Measurements from ENCODE around the gene ARID4A. TPM values are rescaled to one million over a fixed set of nuclear protein-coding genes. Genes with fewer than 3 reads are reported as not detected.

ARID4A gene
- total and polyA plus RNA-seq, 10 of the 15 experiments (the other 5 are each of a cell fraction or from before 2014, with no cell fraction given), result 5.2 to 18.9 (median 12.5) TPM

DNA sequence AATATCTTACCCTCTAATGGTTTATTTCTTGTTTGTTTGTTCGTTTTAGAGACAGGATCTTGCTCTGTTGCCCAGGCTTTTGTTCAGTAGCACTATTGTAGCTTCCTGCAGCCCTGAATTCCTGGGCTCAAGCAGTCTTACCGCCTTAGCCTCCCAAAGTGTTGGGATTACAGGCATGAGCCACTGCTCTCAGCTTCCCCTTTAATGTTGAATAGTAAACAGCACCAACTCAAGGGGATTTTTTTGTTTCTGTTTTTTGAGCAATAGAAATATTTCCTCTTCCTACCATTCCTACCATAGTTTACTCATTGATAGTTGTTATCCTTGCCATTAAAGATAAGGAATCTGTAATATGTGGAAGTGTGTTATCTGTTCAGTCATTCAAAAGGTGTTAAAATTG is 10.7 kb downstream of the ARID4A start:
- FAIRE-seq (no peak), ATAC-seq (no peak), DNase-seq (ENCODE audit: low read depth, low spot score) (no peak)
- TF ChIP-seq FOS (IDR thresholded peaks at IDR 0.05; ENCODE audit: borderline replicate concordance, extremely low read depth, insufficient read length) (no peak), CBX3 (IDR thresholded peaks at IDR 0.05; ENCODE audit: borderline replicate concordance, low read depth) (no peak), CREB1 (IDR thresholded peaks at IDR 0.05; ENCODE audit: low read depth) (no peak), HDGF (IDR thresholded peaks at IDR 0.05) (no peak)
- TF ChIP-seq, protein P1, sequence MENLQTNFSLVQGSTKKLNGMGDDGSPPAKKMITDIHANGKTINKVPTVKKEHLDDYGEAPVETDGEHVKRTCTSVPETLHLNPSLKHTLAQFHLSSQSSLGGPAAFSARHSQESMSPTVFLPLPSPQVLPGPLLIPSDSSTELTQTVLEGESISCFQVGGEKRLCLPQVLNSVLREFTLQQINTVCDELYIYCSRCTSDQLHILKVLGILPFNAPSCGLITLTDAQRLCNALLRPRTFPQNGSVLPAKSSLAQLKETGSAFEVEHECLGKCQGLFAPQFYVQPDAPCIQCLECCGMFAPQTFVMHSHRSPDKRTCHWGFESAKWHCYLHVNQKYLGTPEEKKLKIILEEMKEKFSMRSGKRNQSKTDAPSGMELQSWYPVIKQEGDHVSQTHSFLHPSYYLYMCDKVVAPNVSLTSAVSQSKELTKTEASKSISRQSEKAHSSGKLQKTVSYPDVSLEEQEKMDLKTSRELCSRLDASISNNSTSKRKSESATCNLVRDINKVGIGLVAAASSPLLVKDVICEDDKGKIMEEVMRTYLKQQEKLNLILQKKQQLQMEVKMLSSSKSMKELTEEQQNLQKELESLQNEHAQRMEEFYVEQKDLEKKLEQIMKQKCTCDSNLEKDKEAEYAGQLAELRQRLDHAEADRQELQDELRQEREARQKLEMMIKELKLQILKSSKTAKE (IDR thresholded peaks at IDR 0.05; ENCODE audit: low read depth, poor library complexity, severe bottlenecking), result no peak
- TF ChIP-seq, protein P2, sequence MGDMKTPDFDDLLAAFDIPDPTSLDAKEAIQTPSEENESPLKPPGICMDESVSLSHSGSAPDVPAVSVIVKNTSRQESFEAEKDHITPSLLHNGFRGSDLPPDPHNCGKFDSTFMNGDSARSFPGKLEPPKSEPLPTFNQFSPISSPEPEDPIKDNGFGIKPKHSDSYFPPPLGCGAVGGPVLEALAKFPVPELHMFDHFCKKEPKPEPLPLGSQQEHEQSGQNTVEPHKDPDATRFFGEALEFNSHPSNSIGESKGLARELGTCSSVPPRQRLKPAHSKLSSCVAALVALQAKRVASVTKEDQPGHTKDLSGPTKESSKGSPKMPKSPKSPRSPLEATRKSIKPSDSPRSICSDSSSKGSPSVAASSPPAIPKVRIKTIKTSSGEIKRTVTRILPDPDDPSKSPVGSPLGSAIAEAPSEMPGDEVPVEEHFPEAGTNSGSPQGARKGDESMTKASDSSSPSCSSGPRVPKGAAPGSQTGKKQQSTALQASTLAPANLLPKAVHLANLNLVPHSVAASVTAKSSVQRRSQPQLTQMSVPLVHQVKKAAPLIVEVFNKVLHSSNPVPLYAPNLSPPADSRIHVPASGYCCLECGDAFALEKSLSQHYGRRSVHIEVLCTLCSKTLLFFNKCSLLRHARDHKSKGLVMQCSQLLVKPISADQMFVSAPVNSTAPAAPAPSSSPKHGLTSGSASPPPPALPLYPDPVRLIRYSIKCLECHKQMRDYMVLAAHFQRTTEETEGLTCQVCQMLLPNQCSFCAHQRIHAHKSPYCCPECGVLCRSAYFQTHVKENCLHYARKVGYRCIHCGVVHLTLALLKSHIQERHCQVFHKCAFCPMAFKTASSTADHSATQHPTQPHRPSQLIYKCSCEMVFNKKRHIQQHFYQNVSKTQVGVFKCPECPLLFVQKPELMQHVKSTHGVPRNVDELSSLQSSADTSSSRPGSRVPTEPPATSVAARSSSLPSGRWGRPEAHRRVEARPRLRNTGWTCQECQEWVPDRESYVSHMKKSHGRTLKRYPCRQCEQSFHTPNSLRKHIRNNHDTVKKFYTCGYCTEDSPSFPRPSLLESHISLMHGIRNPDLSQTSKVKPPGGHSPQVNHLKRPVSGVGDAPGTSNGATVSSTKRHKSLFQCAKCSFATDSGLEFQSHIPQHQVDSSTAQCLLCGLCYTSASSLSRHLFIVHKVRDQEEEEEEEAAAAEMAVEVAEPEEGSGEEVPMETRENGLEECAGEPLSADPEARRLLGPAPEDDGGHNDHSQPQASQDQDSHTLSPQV (IDR thresholded peaks at IDR 0.05), result no peak
- TF ChIP-seq, protein P3, sequence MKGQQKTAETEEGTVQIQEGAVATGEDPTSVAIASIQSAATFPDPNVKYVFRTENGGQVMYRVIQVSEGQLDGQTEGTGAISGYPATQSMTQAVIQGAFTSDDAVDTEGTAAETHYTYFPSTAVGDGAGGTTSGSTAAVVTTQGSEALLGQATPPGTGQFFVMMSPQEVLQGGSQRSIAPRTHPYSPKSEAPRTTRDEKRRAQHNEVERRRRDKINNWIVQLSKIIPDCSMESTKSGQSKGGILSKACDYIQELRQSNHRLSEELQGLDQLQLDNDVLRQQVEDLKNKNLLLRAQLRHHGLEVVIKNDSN (IDR thresholded peaks at IDR 0.05; ENCODE audit: borderline replicate concordance, extremely low read length, insufficient read depth, low read depth, low read length), result no peak
- TF ChIP-seq, protein P4, sequence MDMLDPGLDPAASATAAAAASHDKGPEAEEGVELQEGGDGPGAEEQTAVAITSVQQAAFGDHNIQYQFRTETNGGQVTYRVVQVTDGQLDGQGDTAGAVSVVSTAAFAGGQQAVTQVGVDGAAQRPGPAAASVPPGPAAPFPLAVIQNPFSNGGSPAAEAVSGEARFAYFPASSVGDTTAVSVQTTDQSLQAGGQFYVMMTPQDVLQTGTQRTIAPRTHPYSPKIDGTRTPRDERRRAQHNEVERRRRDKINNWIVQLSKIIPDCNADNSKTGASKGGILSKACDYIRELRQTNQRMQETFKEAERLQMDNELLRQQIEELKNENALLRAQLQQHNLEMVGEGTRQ (IDR thresholded peaks at IDR 0.05; ENCODE audit: borderline replicate concordance, low read depth, low read length), result no peak
- TF ChIP-seq, protein P5, sequence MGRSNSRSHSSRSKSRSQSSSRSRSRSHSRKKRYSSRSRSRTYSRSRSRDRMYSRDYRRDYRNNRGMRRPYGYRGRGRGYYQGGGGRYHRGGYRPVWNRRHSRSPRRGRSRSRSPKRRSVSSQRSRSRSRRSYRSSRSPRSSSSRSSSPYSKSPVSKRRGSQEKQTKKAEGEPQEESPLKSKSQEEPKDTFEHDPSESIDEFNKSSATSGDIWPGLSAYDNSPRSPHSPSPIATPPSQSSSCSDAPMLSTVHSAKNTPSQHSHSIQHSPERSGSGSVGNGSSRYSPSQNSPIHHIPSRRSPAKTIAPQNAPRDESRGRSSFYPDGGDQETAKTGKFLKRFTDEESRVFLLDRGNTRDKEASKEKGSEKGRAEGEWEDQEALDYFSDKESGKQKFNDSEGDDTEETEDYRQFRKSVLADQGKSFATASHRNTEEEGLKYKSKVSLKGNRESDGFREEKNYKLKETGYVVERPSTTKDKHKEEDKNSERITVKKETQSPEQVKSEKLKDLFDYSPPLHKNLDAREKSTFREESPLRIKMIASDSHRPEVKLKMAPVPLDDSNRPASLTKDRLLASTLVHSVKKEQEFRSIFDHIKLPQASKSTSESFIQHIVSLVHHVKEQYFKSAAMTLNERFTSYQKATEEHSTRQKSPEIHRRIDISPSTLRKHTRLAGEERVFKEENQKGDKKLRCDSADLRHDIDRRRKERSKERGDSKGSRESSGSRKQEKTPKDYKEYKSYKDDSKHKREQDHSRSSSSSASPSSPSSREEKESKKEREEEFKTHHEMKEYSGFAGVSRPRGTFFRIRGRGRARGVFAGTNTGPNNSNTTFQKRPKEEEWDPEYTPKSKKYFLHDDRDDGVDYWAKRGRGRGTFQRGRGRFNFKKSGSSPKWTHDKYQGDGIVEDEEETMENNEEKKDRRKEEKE (IDR thresholded peaks at IDR 0.05), result no peak
- 94% methylated on average over 2 of the region's 2 CpGs for WGBS (ENCODE audit: insufficient coverage, insufficient replicate concordance, low lambda C conversion rate, missing lambda C conversion rate)
- Histone ChIP-seq H4K20me1 (ENCODE audit: control insufficient read depth, insufficient read depth) (no peaks in the 10 kb centered on the region), H3K9ac (ENCODE audit: control insufficient read depth, insufficient read depth, low read length) (no peak overlapping the region), H3K4me3 (no peak overlapping the region), H3K4me1 (ENCODE audit: control insufficient read depth, insufficient read depth, low read length) (no peaks in the 10 kb centered on the region), H2AFZ (ENCODE audit: control insufficient read depth, low read depth, low read length) (no peak overlapping the region), H3K79me2 (ENCODE audit: control insufficient read depth, insufficient read depth, low read length) (no peaks in the 10 kb centered on the region), H3K27ac (ENCODE audit: control insufficient read depth, insufficient read depth) (no peak overlapping the region), H3K27me3 (replicated peaks in 1 of 2; ENCODE audit: control insufficient read depth in 2 of 2, insufficient read depth in 2 of 2, low read length in 1 of 2) (no peaks in the 10 kb centered on the region), H3K4me2 (ENCODE audit: control insufficient read depth, insufficient read depth) (no peak overlapping the region), H3K36me3 (ENCODE audit: control insufficient read depth in 2 of 2, insufficient read depth in 2 of 2, low read length in 1 of 2) (peaks cover 0 to 11% of the 10 kb centered on the region in 2 experiments; a peak in 2 of 4 replicates), H3K9me3 (replicated peaks; ENCODE audit: control insufficient read depth, insufficient read depth, low read length) (no peaks in the 10 kb centered on the region)
- ChIA-PET POLR2A (no interaction called here), SMC1A (ENCODE audit: uncharacterized antibody, unreplicated experiment) (no interaction called here), RAD21 (ENCODE audit: unreplicated experiment) (no interaction called here), CTCF (no interaction called here)
- intact Hi-C loops (cut with micrococcal nuclease; ENCODE audit: unreplicated experiment), result no loop called here
- BruUV-seq (replicated peaks), result no TSS peak
- in situ Hi-C loops (cut with MboI), result no loop called here
